Mucosa of stomach (tissue), 1 donor: ENCODE measurements around the gene DCST2.

Experiments used
- H3K27me3 ChIP-seq: one replicate; pipeline ENCODE4 v1.7.0; 2013; ENCODE audit warnings: mild to moderate bottlenecking, low read length; ENCODE audit not compliant: control insufficient read depth, insufficient read depth
- H3K36me3 ChIP-seq: one replicate; pipeline ENCODE4 v1.7.0; 2013; ENCODE audit warnings: low read length; ENCODE audit not compliant: control insufficient read depth, insufficient read depth
- H3K4me1 ChIP-seq: one replicate; pipeline ENCODE4 v1.7.0; 2013; ENCODE audit warnings: mild to moderate bottlenecking, low read length; ENCODE audit not compliant: control insufficient read depth, insufficient read depth
- H3K4me3 ChIP-seq: one replicate; pipeline ENCODE4 v1.7.0; 2013; ENCODE audit warnings: low read length
- H3K9ac ChIP-seq: one replicate; pipeline ENCODE4 v1.7.0; 2013; ENCODE audit warnings: mild to moderate bottlenecking, low read length, moderate library complexity
- H3K9me3 ChIP-seq: one replicate; pipeline ENCODE4 v1.7.0; 2013; ENCODE audit warnings: mild to moderate bottlenecking, low read length, moderate library complexity; ENCODE audit not compliant: control insufficient read depth
- donor health status: Pancreatic carcinoma.

The DCST2 gene

GRCh38 chr1:155015527-155016230 is 17.9 kb downstream of the DCST2 start:
- Histone ChIP-seq H3K9ac (peak overlapping the region; percentile 34), H3K27me3 (no peaks in the 10 kb centered on the region), H3K36me3 (peaks cover 31% of the 10 kb centered on the region), H3K4me3 (no peak overlapping the region), H3K4me1 (peaks cover 69% of the 10 kb centered on the region), H3K9me3 (no peaks in the 10 kb centered on the region)

DNA sequence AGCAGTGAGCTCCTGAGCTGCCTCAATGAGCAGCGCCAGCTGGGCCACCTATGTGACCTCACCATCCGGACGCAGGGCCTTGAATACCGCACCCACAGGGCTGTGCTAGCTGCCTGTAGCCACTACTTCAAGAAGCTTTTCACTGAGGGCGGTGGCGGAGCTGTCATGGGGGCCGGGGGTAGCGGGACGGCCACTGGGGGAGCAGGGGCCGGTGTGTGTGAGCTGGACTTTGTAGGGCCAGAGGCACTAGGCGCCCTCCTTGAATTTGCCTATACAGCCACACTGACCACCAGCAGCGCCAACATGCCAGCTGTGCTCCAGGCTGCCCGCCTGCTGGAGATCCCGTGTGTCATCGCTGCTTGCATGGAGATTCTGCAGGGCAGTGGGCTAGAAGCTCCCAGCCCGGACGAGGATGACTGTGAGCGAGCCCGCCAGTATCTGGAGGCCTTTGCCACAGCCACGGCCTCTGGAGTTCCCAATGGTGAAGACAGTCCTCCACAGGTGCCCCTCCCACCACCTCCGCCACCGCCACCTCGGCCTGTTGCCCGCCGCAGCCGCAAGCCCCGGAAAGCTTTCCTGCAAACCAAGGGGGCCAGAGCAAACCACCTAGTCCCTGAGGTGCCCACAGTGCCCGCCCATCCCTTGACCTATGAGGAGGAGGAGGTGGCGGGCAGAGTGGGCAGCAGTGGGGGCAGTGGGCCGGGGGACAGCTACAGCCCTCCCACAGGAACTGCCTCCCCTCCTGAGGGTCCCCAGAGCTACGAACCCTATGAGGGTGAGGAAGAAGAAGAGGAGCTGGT is 18.7 kb downstream of the DCST2 start:
- Histone ChIP-seq H3K9me3 (no peaks in the 10 kb centered on the region), H3K4me1 (peaks cover 76% of the 10 kb centered on the region), H3K4me3 (no peak overlapping the region), H3K27me3 (no peaks in the 10 kb centered on the region), H3K36me3 (peaks cover 29% of the 10 kb centered on the region), H3K9ac (no peak overlapping the region)

DNA sequence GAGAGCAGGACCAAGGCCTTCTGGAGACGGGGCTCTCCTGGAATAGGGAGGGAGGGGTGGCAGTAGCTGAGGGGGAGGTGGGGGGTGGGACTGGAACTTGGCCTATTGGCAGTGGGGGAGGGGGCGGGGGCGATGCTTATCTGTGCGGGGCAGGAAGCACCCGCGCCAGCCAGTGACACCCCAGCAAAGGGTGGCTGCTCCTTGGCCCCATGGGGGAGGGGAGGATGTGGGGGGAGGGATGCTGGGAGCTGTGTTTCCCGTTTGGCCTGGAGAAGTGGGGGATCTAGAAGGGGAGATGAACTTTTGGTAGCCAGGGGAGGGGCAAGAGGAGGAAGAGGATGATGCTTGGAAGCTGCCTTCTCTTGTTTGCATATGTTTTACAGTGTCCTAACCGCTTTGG is 19.9 kb downstream of the DCST2 start:
- no peak overlapping the region for H3K9ac ChIP-seq
- peaks cover 23% of the 10 kb centered on the region for H3K36me3 ChIP-seq
- H3K9me3 ChIP-seq, result no peaks in the 10 kb centered on the region
- H3K4me1 ChIP-seq, result peaks cover 87% of the 10 kb centered on the region
- H3K4me3 ChIP-seq, result no peak overlapping the region
- H3K27me3 ChIP-seq, result no peaks in the 10 kb centered on the region

DNA sequence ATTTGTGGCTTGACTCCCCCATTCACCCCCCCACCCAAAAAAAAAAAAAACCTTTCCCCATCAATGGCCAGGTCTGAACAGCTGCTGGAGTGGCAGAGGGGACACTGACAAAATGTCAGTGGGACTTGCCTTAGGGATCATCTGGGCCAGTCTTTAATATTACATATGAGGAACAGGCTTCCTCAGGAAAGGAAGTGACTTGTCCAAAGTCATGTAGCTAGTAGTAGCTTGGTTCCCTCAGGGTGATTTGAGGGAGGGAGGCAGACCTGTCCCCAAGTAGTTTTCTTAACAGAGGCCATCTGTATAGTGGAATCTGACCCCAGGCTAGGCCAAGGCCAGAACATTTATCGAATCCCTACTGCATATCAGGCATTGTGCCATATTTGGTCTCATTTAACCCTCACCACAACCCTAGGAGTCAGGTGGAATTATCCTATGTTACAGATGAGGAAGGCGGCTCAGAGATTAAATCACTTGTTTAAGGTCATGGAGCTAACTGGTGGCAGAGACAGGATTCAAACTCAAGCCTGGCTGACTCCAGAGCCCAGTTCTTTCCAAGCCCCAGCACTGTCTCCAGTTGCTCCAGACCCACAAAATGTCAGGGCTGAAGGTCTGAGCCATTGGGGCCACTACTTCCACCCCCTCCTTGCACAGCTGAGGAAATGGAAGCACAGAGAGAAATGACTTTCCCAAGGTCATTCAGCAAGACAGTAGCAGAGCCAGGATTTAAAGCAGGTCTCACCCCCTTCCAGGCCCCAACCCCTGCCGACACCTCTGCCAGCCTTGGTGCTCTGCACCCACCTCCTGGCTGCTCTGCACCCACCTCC is 20.6 kb downstream of the DCST2 start:
- Histone ChIP-seq H3K4me1 (peaks cover 87% of the 10 kb centered on the region), H3K9ac (peak overlapping the region; percentile 27), H3K4me3 (no peak overlapping the region), H3K27me3 (no peaks in the 10 kb centered on the region), H3K36me3 (peaks cover 23% of the 10 kb centered on the region), H3K9me3 (no peaks in the 10 kb centered on the region)

DNA sequence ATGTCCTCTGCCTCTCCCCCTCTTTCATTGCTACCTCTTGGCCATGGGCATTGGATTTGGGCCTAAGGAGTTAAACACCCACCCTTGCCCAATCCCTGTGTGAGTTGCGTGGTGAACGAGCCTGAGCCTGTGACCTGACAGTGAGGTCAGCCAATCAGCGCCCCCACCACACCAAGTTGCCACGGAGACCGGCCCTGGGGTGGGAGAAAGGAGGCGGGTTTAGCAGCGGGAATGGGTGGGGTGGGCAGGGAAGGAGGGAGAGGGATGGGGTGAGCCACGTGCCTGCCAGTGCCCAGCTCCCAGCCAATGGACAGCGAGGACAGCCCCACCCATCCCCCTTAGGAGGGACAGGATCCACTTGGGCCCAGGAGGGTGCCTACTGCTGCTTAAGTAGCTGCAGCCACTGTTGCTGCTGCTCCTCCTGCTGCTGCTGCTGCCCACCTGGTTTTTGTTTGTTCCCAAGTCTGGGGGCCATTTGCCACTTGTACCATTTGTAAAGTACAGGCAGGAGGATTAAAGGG is 21.5 kb downstream of the DCST2 start:
- H3K27me3 ChIP-seq, result no peaks in the 10 kb centered on the region
- H3K4me3 ChIP-seq, result no peak overlapping the region
- H3K9ac ChIP-seq, result peak overlapping the region; percentile 27
- H3K36me3 ChIP-seq, result peaks cover 23% of the 10 kb centered on the region
- H3K4me1 ChIP-seq, result peaks cover 89% of the 10 kb centered on the region
- no peaks in the 10 kb centered on the region for H3K9me3 ChIP-seq

DNA sequence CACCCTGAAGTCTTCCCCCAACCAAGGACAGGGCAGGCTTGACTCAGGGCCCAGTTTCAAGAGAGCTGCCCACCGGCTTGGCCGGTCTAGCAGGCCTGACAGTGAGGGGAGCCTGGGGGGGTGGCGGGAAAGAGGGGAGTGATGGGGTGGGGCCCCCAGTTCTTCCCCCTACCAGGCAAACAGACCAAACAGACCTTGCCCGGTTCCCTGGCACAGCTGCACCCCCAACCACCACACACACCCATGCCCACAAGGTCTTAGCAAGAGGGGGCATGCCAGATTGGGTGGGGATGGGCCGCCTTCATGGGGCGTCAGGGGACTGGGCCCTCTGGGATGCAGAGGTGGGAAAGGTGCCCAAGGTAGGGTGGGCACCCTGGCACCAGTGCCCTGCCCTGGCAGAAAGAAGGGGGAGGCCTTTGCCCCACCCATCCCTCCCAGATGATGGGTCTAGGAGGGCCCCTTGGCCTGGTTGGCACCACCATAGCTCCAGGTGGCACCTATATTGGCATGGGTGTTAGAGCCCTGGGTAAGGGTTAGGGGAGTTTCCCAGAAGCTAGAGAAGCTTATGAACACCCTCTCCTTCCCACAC is 22.1 kb downstream of the DCST2 start:
- Histone ChIP-seq H3K9me3 (no peaks in the 10 kb centered on the region), H3K4me1 (peaks cover 89% of the 10 kb centered on the region), H3K27me3 (no peaks in the 10 kb centered on the region), H3K36me3 (peaks cover 19% of the 10 kb centered on the region), H3K4me3 (no peak overlapping the region), H3K9ac (peak overlapping the region; percentile 20)

- H3K4me3 ChIP-seq, result no peak overlapping the region
- H3K36me3 ChIP-seq, result peaks cover 14% of the 10 kb centered on the region
- H3K27me3 ChIP-seq, result no peaks in the 10 kb centered on the region
- no peaks in the 10 kb centered on the region for H3K9me3 ChIP-seq
- H3K9ac ChIP-seq, result peak overlapping the region; percentile 20
- H3K4me1 ChIP-seq, result peaks cover 90% of the 10 kb centered on the region
Measured at GRCh38 chr1:155011004-155011416, 22.6 kb downstream of the DCST2 start.

DNA sequence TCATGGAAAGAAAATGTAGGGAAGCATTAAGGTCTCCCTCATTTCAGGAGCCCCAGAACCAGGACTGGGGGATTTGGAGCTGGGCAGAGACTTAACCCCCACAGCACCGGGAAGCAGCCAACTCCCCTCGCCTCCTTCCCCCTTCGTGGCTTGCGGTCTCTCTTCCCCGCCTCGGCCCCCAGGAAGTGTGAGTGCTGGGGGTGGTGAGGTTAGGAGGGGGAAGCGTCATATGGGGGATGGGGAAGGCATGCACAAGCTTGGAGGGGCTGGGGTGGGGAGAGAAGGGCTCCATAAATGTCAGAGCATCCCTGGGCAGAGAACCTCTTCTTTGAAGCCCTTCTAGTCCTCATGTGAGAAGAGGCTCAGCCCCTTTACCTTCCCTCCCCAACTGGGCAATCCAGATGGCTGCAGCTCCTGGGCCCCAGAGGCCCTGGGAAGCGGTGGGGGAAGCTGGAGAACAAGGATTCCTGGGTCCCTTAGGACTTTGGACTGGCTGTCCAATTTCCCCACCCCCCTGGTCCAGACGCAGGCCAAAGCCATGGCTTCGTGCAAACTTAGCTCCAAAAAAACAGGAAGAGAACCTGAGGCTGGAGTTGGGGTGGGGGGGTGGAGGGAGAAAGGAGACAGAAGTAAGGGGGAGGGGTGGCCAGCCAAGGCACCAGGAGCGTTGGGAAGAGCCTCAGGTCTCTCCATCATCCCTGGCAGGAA is 23.2 kb downstream of the DCST2 start:
- H3K4me1 ChIP-seq, result peaks cover 90% of the 10 kb centered on the region
- H3K27me3 ChIP-seq, result no peaks in the 10 kb centered on the region

DNA sequence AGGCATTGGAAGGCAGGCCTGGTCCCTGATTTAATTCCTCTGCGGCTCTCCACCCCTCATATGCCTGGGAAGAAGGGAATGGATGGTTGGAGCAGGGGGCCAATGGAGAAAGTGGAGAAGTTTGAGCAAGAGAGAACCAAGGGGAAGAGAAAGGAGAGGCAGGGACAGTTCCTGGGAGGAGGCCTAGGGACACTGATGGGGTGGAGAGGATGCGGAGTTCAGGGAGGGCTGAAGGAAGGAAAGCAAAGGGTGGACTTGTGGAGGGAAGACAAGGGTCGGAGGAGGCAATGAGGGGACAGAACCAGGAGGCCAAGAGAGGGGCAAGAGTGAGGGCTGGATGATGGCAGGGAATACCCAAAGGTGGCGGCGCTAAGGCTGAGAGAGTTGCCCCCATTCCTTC is 23.8 kb downstream of the DCST2 start:
- Histone ChIP-seq H3K9ac (peak overlapping the region; percentile 69), H3K4me1 (peaks cover 95% of the 10 kb centered on the region)

More for the DNA sequence above, 23.2 kb downstream of the DCST2 start:
- H3K4me3 ChIP-seq, result no peak overlapping the region
- peak overlapping the region; percentile 69 for H3K9ac ChIP-seq
- H3K36me3 ChIP-seq, result peaks cover 8% of the 10 kb centered on the region
- no peaks in the 10 kb centered on the region for H3K9me3 ChIP-seq

DNA sequence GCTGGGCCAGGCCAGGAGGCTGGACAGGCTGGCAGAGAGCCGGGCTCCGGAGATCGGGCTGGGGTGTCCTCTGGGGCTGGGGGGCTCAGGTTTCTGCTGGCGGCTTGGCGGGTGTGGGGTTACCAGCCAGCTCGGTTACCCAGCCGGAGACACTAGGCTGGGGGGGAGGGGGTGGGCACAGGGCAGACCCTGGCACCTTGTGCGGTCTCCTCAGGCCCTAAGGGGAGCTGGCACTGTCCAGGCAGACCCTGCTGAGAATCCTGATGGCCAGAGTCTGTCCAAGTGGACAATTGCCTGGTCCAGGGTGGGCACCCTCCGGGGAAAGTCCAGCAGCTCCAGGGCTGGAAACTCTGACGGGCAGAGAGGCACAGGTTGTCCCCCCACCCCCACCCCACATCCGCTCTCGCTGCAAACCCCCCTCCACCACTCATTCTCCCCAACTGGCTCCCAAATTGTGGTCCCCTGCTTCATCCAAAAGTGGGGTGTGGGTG is 24.3 kb downstream of the DCST2 start:
- H3K27me3 ChIP-seq, result no peaks in the 10 kb centered on the region
- peak overlapping the region; percentile 69 for H3K9ac ChIP-seq
- H3K4me3 ChIP-seq, result no peak overlapping the region
- no peaks in the 10 kb centered on the region for H3K9me3 ChIP-seq
- H3K36me3 ChIP-seq, result peaks cover 2% of the 10 kb centered on the region
- peaks cover 93% of the 10 kb centered on the region for H3K4me1 ChIP-seq

More for the DNA sequence above, 23.8 kb downstream of the DCST2 start:
- H3K4me3 ChIP-seq, result no peak overlapping the region
- H3K9me3 ChIP-seq, result no peaks in the 10 kb centered on the region
- no peaks in the 10 kb centered on the region for H3K27me3 ChIP-seq
- peaks cover 7% of the 10 kb centered on the region for H3K36me3 ChIP-seq
